DOHH2 (cell line): ENCODE data around the gene DDX18.

ENCODE experiments used
- H3F3A ChIP-seq: fragments of 200-600 bp; sonication (generic), shearing (Covaris generic); 2 replicates; pipeline ENCODE4 v1.6.0; 2016; ENCODE audit warnings: antibody characterized with exemption, mild to moderate bottlenecking; ENCODE audit not compliant: control insufficient read depth, insufficient read depth
- H3K27ac ChIP-seq: fragments of 200-600 bp; sonication (generic); 2 replicates; pipeline ENCODE4 v1.5.1; 2014; ENCODE audit warnings: low read depth, mild to moderate bottlenecking, low read length, moderate library complexity
- H3K27me3 ChIP-seq: fragments of 200-600 bp; sonication (generic); 2 replicates; pipeline ENCODE4 v1.6.1; 2014; ENCODE audit warnings: mild to moderate bottlenecking, low read length, mixed read lengths; ENCODE audit not compliant: control insufficient read depth
- H3K36me3 ChIP-seq: fragments of 200-600 bp; sonication (generic); 2 replicates; pipeline ENCODE4 v1.6.1; 2014; ENCODE audit warnings: mild to moderate bottlenecking, low read length, moderate library complexity, mixed read lengths; ENCODE audit not compliant: control insufficient read depth
- H3K4me1 ChIP-seq: fragments of 200-600 bp; sonication (generic); 2 replicates; pipeline ENCODE4 v1.6.1; 2014; ENCODE audit warnings: mild to moderate bottlenecking, low read length, mixed read lengths; ENCODE audit not compliant: control insufficient read depth
- H3K4me2 ChIP-seq: fragments of 200-600 bp; sonication (generic); 2 replicates; pipeline ENCODE4 v1.6.0; 2014; ENCODE audit warnings: mild to moderate bottlenecking, low read length, moderate library complexity
- H3K4me3 ChIP-seq: fragments of 200-600 bp; sonication (generic); 2 replicates; pipeline ENCODE4 v1.5.1; 2014; ENCODE audit warnings: mild to moderate bottlenecking, low read length, mixed read lengths
- H3K79me2 ChIP-seq: fragments of 200-600 bp; sonication (generic); 2 replicates; pipeline ENCODE4 v1.6.1; 2014; ENCODE audit warnings: mild to moderate bottlenecking, low read length, mixed read lengths; ENCODE audit not compliant: control insufficient read depth
- H3K9me2 ChIP-seq: fragments of 200-600 bp; sonication (generic); replicated peaks from 2 replicates; pipeline ENCODE4 v1.6.1; 2014; ENCODE audit warnings: mild to moderate bottlenecking, low read length, mixed read lengths; ENCODE audit not compliant: control insufficient read depth
- H3K9me3 ChIP-seq: fragments of 200-600 bp; sonication (generic); 2 replicates; pipeline ENCODE4 v1.6.1; 2014; ENCODE audit warnings: antibody characterized with exemption, low read length, mixed read lengths; ENCODE audit not compliant: control insufficient read depth, insufficient read depth
- H4K20me1 ChIP-seq: fragments of 200-600 bp; sonication (generic); 2 replicates; pipeline ENCODE4 v1.6.0; 2014; ENCODE audit warnings: low read depth, mild to moderate bottlenecking, antibody characterized with exemption, low read length, moderate library complexity; ENCODE audit not compliant: control insufficient read depth, insufficient read depth
- EZH2phosphoT487 ChIP-seq: fragments of 200-600 bp; sonication (generic); IDR thresholded peaks from 2 replicates; pipeline ENCODE4 v1.6.1; 2017; ENCODE audit warnings: borderline replicate concordance, mild to moderate bottlenecking, antibody characterized with exemption, low read length, moderate library complexity, mixed read lengths
- TF ChIP-seq, protein P1 (sequence below): fragments of 200-600 bp; sonication (generic); IDR thresholded peaks from one replicate; pipeline ENCODE4 v1.5.1; 2014; ENCODE audit warnings: antibody characterized with exemption, mild to moderate bottlenecking, low read depth, low read length; ENCODE audit not compliant: poor library complexity, severe bottlenecking

Gene DDX18

DNA sequence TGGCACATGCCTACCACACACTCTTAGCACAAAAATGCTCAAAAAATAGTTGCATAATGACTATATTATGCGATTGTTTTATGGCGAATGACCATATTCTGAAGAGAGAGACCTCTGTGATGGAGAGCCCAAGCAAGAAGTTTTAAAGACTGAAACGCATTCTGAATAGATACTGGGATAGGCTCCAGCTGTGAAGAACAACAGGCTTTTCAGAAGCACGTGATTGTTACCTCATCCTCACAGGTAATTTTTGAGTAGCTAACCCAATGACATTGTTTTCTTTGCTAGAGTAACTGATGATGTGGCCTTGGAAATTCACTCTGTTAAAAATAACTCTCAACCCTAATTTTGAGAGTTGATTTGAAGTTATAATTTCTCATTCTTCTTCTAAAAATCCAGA lies 2.0 kb upstream of the DDX18 start:
- Histone ChIP-seq H3K9me3 (no peaks in the 10 kb centered on the region), H3K36me3 (peaks cover 29% of the 10 kb centered on the region), H3K27ac (no peak overlapping the region), H3K27me3 (no peaks in the 10 kb centered on the region), H3K4me2 (no peak overlapping the region), H3F3A (no peaks in the 10 kb centered on the region), H3K79me2 (peaks cover 33% of the 10 kb centered on the region), H3K4me3 (no peak overlapping the region), H4K20me1 (0 out of 2 replicates have a peak, but pooled peaks cover 6% of the 10 kb centered on the region), H3K4me1 (peaks cover 22% of the 10 kb centered on the region), H3K9me2 (no peaks in the 10 kb centered on the region)
- TF ChIP-seq, protein P1, sequence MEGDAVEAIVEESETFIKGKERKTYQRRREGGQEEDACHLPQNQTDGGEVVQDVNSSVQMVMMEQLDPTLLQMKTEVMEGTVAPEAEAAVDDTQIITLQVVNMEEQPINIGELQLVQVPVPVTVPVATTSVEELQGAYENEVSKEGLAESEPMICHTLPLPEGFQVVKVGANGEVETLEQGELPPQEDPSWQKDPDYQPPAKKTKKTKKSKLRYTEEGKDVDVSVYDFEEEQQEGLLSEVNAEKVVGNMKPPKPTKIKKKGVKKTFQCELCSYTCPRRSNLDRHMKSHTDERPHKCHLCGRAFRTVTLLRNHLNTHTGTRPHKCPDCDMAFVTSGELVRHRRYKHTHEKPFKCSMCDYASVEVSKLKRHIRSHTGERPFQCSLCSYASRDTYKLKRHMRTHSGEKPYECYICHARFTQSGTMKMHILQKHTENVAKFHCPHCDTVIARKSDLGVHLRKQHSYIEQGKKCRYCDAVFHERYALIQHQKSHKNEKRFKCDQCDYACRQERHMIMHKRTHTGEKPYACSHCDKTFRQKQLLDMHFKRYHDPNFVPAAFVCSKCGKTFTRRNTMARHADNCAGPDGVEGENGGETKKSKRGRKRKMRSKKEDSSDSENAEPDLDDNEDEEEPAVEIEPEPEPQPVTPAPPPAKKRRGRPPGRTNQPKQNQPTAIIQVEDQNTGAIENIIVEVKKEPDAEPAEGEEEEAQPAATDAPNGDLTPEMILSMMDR: no peak

DNA sequence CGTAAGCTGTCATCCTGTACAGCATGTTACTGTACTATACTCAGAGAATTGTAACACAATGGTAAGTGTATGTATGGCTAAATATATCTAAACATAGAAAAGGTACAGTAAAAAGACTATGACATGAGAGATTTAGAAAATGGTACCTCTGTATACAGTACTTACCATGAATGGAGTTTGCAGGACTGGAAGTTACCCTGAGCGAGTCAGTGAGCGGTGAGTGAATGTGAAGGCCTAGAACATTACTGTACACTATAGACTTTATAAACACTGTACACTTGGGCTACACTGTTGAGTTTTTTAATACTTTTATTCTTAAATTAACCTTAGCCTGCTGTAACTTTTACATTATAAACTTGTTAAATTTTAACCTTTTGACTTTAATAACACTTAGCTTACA lies 1.5 kb downstream of the DDX18 start:
- no peaks in the 10 kb centered on the region for H3K27me3 ChIP-seq
- H3K9me2 ChIP-seq: no peaks in the 10 kb centered on the region
- H3K36me3 ChIP-seq: peaks cover 64% of the 10 kb centered on the region
- H3K9me3 ChIP-seq: no peaks in the 10 kb centered on the region
- no peak for TF ChIP-seq EZH2phosphoT487
- TF ChIP-seq, protein P1: no peak
- H3K4me1 ChIP-seq: peaks cover 22% of the 10 kb centered on the region
- no peaks in the 10 kb centered on the region for H3F3A ChIP-seq
- peak overlapping the region; percentile 77 for H3K4me2 ChIP-seq
- H4K20me1 ChIP-seq: 0 out of 2 replicates have a peak, but pooled peaks cover 6% of the 10 kb centered on the region
- H3K79me2 ChIP-seq: peaks cover 61% of the 10 kb centered on the region
- H3K4me3 ChIP-seq: peak overlapping the region; percentile 96
- peak overlapping the region; percentile 78; the same call in 1 of the 2 replicates for H3K27ac ChIP-seq

DNA sequence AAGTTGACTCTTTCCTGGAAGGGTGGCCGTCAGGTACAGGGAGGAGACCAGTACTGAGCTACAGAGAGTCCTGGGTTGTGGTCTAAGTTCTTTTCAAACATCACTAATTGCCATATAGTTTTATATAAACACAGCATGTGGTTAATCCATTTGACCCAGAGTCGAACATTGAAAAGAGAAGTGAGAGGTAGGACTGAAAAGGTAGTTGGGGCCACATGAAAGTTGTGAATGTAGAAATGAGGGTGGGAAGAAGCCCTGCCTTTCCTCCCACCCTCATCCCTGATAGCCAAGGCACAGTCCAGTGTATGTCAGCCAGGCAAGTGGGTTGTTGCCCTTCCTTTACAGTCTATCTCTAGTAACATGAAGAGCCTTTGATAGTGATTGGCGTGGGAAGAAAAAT lies 4.4 kb downstream of the DDX18 start:
- Histone ChIP-seq H3K4me1 (peaks cover 20% of the 10 kb centered on the region), H3K79me2 (peaks cover 60% of the 10 kb centered on the region), H3K4me2 (no peak overlapping the region), H3K27ac (no peak overlapping the region), H3K27me3 (no peaks in the 10 kb centered on the region), H3K9me2 (no peaks in the 10 kb centered on the region), H3F3A (no peaks in the 10 kb centered on the region), H3K4me3 (no peak overlapping the region), H4K20me1 (0 out of 2 replicates have a peak, but pooled peaks cover 6% of the 10 kb centered on the region), H3K9me3 (no peaks in the 10 kb centered on the region), H3K36me3 (peaks cover 94% of the 10 kb centered on the region)
- TF ChIP-seq, protein P1: no peak
- TF ChIP-seq EZH2phosphoT487: no peak

DNA sequence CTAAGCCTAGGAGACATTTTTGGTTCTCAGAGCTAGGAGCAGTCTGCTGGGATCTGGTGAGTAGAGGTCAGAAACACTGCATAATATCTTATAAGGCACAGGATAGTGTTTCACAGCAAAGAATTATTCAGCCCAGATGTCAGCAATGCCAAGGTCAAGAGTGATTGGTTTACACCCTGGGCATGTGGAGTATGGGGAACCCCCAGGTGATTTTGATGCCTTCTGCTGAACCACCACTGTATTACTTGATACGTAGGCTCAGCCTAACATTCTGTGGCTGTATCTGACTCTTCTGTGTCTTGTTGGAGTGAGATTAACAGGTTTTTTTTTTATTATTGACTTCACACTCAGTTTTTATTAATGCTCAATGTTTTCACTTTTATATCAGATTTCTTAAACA lies 6.0 kb downstream of the DDX18 start:
- H3K27ac ChIP-seq: no peak overlapping the region
- H3K4me3 ChIP-seq: no peak overlapping the region
- no peak overlapping the region for H3K4me2 ChIP-seq
- H3K36me3 ChIP-seq: peaks cover 100% of the 10 kb centered on the region
- TF ChIP-seq EZH2phosphoT487: no peak
- TF ChIP-seq, protein P1: no peak
- H3K27me3 ChIP-seq: no peaks in the 10 kb centered on the region
- H3K4me1 ChIP-seq: peaks cover 17% of the 10 kb centered on the region
- H3K79me2 ChIP-seq: peaks cover 48% of the 10 kb centered on the region
- no peaks in the 10 kb centered on the region for H3F3A ChIP-seq
- no peaks in the 10 kb centered on the region for H3K9me3 ChIP-seq
- H3K9me2 ChIP-seq: no peaks in the 10 kb centered on the region
- H4K20me1 ChIP-seq: 0 out of 2 replicates have a peak, but pooled peaks cover 6% of the 10 kb centered on the region
